H54 (cell line): ENCODE measurements around the gene FGF10.

Experiments
- DNase-seq: peaks from one replicate; pipeline ENCODE4 v3.0.0; 2011; ENCODE audit warnings: low spot score, mixed read lengths; ENCODE audit not compliant: insufficient read length
- FAIRE-seq: peaks from 3 replicates; lab custom pipeline; 2011; peaks lifted over from hg19 to GRCh38; lab: Jason Lieb, UNC
- POLR2A ChIP-seq: IDR thresholded peaks from 2 replicates; pipeline ENCODE4 v1.6.1; 2011; ENCODE audit warnings: low read depth, mild to moderate bottlenecking, low read length

FGF10 gene

GRCh38 chr5:44265713-44266112, 123.5 kb downstream of the FGF10 start:
- no peak for DNase-seq
- no peak for FAIRE-seq
- TF ChIP-seq POLR2A = no peak

GRCh38 chr5:44260793-44261192, 128.4 kb downstream of the FGF10 start:
- FAIRE-seq (no peak), DNase-seq (no peak)
- no peak for TF ChIP-seq POLR2A

GRCh38 chr5:44257653-44258365, 131.4 kb downstream of the FGF10 start:
- FAIRE-seq (peak; percentile 30), DNase-seq (no peak)
- TF ChIP-seq POLR2A = no peak

- DNase-seq (no peak), FAIRE-seq (peak; percentile 20)
- no peak for TF ChIP-seq POLR2A
Observed at GRCh38 chr5:44257221-44257620, 132.0 kb downstream of the FGF10 start.
